GM19238 (cell line): ENCODE measurements around the gene LMF2.

Source experiments
- DNase-seq: peaks from one replicate; pipeline ENCODE4 v3.0.0; 2011; ENCODE audit warnings: low spot score; ENCODE audit not compliant: insufficient read length

Gene LMF2

DNA sequence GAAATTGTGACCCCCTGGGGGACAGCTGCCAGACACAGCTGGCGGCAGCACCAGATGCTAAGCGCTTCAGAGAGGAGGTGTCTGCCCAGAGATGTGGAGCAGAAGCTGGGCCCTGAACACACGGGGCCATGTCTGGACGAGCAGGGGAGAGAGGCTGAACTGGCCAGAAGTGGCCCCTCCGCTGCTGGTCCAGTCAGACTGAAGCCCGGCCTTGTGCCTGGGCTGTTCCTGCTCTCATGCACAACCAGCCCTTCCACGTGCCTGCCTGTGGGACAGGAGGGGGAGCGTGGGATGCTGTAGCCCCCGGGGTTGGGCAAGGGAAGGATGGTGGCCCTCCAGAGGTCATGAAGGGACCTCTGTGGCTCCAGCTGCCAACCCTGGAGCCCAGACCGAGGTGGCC, 24.4 kb downstream of the LMF2 start:
- DNase-seq, result no peak

GRCh38 chr22:50482107-50483074, 25.1 kb downstream of the LMF2 start:
- no peak for DNase-seq

DNA sequence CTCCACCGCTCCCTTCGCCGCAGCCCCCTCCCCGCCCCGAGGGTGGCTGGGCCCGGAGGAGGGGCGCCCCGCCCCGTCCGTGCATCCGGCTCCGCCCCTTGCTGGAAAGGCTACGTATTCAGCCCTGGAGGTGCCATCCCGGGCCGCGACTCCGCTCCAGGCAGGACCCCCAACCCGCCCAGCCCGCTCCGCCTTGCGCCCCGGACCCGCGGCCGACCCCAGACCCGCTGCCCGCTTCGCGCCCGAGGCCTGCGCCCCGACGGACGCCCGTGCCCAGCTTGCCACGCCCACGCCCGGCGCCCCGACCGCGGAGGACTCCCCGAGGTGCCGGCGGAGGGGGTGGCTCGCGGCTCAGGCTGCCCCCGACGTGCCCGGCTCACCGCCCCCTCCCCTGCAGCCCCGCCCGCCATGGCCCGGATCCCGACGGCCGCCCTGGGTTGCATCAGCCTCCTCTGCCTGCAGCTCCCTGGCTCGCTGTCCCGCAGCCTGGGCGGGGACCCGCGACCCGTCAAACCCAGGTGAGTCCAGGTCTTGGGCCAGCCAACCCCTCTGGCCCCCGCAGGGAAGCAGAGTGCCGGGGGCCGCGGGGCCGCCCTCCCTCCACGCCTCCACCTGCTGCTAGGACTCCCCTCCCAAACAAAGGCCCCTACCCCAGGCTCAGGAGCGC, 25.9 kb downstream of the LMF2 start, which contains the start of gene ADM2:
TSS of gene ADM2 (plus strand) at position 104 of the 667 bp plus-strand sequence. CDS start at position 409, 305 bp downstream.
- peak; percentile 70 for DNase-seq

DNA sequence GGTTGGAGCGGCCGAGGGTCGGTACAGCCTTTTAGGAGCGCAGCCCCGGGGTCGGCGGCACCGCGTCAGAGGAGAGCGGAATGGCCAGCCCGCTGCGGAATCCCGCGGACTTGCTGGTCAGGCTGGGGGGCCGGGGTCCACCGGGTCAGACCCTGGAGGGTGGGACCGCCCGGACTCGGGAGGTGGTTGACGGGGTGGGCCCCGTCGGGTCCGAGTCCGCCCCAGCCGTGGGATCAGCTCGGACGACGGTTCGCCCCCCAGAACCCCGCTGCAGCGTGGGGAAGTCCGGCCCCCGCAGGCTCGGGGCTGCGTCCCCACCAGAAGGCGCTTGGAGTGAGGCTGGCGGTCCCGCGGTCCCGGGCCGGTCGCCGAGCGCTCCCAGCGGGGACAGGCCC, 26.5 kb downstream of the LMF2 start:
- DNase-seq, result no peak

GRCh38 chr22:50479721-50480120, 27.8 kb downstream of the LMF2 start:
- DNase-seq, result no peak

DNA sequence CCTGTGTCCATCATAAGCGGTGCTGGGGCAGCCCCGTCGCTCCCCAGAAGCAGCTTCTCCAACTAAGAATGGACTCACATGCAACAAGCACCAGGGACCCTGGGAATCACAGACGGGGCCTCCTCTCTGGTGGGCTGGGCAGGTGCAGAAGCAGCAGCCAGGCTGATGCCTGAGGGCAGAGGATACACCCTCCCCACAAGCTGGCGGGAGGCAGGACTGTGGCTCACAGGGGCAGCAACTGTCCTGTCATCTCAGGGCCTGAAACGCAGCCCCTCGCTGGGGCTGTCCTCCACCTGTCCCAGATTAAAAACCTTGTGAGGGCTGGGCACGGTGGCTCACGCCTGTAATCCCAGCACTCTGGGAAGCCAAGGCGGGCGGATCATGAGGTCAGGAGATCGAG, 29.6 kb downstream of the LMF2 start:
- no peak for DNase-seq

- no peak for DNase-seq
Observed at GRCh38 chr22:50476868-50477267, 30.6 kb downstream of the LMF2 start.

DNA sequence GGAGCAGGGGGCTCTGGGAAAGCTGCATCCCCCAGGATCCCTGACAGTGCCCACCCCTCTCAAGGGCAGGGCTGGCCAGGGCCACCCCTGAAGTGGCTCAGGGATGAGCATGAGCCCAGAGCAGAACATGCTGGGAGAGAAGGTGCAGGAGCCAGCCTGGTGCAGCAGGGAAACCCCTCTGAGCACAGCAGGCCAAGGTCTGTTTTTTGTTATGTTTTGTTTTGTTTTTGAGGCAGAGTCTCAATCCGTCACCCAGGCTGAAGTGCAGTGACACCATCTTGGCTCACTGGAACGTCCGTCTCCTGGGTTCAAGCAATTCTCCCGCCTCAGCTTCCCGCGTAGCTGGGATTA, 31.9 kb downstream of the LMF2 start:
- DNase-seq, result no peak

GRCh38 chr22:50474710-50475651, 32.5 kb downstream of the LMF2 start, which contains the start of gene SBF1:
TSS of gene SBF1 (minus strand) at chr22:50475035. CDS start at chr22:50474840, 195 bp downstream.
- peak; percentile 100 for DNase-seq

GRCh38 chr22:50473855-50474671, 33.4 kb downstream of the LMF2 start:
- DNase-seq, result no peak

GRCh38 chr22:50473088-50473487, 34.4 kb downstream of the LMF2 start:
- no peak for DNase-seq

DNA sequence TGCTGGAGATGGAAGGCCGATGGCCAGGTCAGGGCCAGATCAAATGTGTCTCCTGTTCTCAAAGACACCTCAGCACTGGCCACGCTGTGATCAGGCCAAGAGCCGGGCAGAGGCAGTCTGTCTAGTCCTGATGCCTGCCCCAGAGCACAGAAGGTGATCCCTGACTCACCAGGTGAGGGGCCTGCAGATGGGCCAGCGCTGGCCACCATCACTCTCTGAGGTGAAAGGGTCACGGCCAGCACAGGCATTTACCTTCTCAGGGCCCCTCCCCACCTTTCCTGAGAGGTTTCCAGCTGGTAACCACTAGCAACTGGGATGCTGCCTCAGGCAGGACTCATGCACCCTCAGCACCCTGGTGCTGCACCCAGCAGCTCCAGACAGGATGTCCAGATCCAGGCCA, 35.5 kb downstream of the LMF2 start:
- DNase-seq, result no peak

GRCh38 chr22:50471197-50471847, 36.2 kb downstream of the LMF2 start:
- no peak for DNase-seq

GRCh38 chr22:50470491-50470890, 37.0 kb downstream of the LMF2 start:
- no peak for DNase-seq

- DNase-seq, result peak; percentile 95
Observed at GRCh38 chr22:50469377-50470305, 37.9 kb downstream of the LMF2 start.

- DNase-seq, result no peak
Observed at GRCh38 chr22:50468626-50469025, 38.9 kb downstream of the LMF2 start.

DNA sequence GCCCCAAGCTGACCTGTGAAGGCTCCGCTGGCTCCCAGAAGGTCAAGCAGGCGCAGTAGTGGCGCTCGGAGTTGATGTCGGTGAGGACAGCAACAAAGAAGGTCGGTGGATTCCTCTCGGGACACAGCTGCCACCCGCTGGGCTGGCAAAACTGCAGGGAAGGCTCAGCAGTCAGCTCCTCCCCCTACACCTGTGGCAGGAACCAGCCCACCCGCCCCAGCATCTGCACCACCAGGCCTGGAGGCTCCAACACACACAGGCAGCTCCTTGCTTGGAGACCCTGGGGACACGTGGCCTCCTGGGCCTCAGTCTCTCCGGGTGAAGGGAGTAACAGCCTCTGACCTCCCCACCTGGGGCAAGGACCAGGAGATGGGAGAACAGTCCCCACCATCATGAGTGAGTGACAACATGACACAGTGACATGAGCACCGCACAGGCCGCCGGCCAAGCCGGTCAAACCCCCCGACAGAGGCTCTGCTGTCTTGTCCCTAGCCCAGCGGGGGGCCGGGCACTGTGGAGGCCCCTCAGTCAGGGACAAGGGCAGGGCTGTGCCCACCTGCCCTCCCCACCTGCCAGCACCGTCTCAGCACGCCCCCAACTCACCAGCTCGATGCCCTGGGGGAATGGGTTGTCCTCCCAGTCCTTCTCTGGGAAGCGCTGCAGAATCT, 39.6 kb downstream of the LMF2 start:
- no peak for DNase-seq

DNA sequence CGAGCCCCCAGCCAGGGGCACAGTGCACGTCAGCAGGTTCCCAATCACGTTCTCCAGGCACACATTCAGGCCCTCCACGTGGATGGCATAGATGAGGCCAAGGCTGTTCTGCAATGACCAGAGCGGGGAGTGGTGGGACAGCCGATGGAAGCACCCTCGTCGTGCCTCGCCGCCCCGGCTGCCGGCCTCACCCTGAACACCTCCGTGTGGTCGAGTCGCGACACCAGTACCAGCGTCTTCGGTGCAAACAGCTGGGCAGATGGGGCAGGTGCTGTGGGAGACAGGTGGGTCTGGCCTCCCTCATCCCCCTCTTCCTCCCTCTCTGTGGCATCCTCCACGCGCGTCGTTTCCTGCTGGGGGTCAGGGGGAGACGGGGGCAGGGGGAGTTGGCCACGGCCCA, 40.2 kb downstream of the LMF2 start:
- no peak for DNase-seq
